Fibroblast of the aortic adventitia (primary cell): ENCODE results near the gene ATP9B. TPM values are rescaled to one million over a fixed set of nuclear protein-coding genes. Genes with fewer than 3 reads are reported as not detected.
"Not testable (repeated sequence)": the region's sequence is repeated elsewhere in the genome, so short reads cannot be mapped to it uniquely, and the experiment has no call there.

Experiments
- DNase-seq: peaks from one replicate; pipeline ENCODE4 v3.0.0-alpha.2; 2010; ENCODE audit warnings: low read depth
- H3K4me3 ChIP-seq: 2 replicates; pipeline ENCODE4 v1.5.1; 2011; ENCODE audit warnings: low read depth, mild to moderate bottlenecking, control low read depth, low read length, moderate library complexity
- total RNA-seq: library from RNA; depleted of rRNA; stranded (reverse); fragments of >200 nt; gene quantifications from 2 replicates; pipeline ENCODE4 v1.2.3, GENCODE V29; 2012; ENCODE audit warnings: low replicate concordance
- TF ChIP-seq, protein P1 (sequence below): IDR thresholded peaks from 2 replicates; pipeline ENCODE4 v1.5.1; 2011; ENCODE audit warnings: mild to moderate bottlenecking, low read length, control low read depth, inconsistent platforms; ENCODE audit not compliant: insufficient read depth

ATP9B gene
- total RNA-seq, 1 donor: 22.0 TPM

GRCh38 chr18:79278896-79279295, 209.7 kb downstream of the ATP9B start:
- no peak overlapping the region for H3K4me3 ChIP-seq
- no peak for DNase-seq
- TF ChIP-seq, protein P1, sequence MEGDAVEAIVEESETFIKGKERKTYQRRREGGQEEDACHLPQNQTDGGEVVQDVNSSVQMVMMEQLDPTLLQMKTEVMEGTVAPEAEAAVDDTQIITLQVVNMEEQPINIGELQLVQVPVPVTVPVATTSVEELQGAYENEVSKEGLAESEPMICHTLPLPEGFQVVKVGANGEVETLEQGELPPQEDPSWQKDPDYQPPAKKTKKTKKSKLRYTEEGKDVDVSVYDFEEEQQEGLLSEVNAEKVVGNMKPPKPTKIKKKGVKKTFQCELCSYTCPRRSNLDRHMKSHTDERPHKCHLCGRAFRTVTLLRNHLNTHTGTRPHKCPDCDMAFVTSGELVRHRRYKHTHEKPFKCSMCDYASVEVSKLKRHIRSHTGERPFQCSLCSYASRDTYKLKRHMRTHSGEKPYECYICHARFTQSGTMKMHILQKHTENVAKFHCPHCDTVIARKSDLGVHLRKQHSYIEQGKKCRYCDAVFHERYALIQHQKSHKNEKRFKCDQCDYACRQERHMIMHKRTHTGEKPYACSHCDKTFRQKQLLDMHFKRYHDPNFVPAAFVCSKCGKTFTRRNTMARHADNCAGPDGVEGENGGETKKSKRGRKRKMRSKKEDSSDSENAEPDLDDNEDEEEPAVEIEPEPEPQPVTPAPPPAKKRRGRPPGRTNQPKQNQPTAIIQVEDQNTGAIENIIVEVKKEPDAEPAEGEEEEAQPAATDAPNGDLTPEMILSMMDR: no peak

- TF ChIP-seq, protein P1: no peak
- no peak overlapping the region for H3K4me3 ChIP-seq
- DNase-seq: no peak
Measured at GRCh38 chr18:79283131-79283810, 214.1 kb downstream of the ATP9B start.

GRCh38 chr18:79283929-79284328, 214.7 kb downstream of the ATP9B start:
- no peak overlapping the region for H3K4me3 ChIP-seq
- DNase-seq: no peak
- TF ChIP-seq, protein P1: no peak

DNA sequence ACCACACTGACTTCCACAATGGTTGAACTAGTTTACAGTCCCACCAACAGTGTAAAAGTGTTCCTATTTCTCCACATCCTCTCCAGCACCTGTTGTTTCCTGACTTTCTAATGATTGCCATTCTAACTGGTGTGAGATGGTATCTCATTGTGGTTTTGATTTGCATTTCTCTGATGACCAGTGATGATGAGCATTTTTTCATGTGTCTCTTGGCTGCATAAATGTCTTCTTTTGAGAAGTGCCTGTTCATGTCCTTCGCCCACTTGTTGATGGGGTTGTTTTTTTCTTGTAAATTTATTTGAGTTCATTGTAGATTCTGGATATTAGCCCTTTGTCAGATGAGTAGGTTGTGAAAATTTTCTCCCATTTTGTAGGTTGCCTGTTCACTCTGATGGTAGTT, 216.0 kb downstream of the ATP9B start:
- not testable (repeated sequence) for DNase-seq, H3K4me3 ChIP-seq

GRCh38 chr18:79290409-79290808, 221.2 kb downstream of the ATP9B start:
- not testable (repeated sequence) for H3K4me3 ChIP-seq, DNase-seq

DNA sequence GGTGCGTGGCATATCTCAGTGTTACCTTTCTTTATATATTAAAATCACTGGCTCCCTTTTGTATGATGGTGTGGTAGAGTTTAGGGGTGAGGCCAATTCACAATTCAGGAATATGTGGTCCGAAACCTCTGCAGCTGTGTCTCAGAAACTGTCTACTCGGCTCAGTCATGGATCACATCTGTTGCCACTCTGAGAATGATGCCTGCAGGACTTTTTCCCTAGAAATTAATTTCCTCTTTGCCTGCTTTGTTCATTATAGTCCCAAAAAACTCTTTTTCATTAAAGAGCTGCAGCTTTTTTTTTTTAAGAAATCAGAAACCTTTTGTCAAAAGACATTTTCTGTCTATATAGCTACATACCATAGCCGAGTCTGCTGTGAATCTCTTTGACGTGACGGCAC, 221.7 kb downstream of the ATP9B start:
- TF ChIP-seq, protein P1: no peak
- no peak overlapping the region for H3K4me3 ChIP-seq
- no peak for DNase-seq

GRCh38 chr18:79294235-79294634, 225.0 kb downstream of the ATP9B start:
- no peak overlapping the region for H3K4me3 ChIP-seq
- TF ChIP-seq, protein P1: no peak
- no peak for DNase-seq

GRCh38 chr18:79299272-79299671, 230.1 kb downstream of the ATP9B start:
- TF ChIP-seq, protein P1: no peak
- H3K4me3 ChIP-seq: no peak overlapping the region
- DNase-seq: no peak
